H9 (cell line): ENCODE data around the gene R3HDM4. TPM values are rescaled to one million over a fixed set of nuclear protein-coding genes. Genes with fewer than 3 reads are reported as not detected.

Source experiments
- DNase-seq: peaks from one replicate; pipeline ENCODE4 v3.0.0-alpha.2; 2017
- H2AFZ ChIP-seq: one replicate; pipeline ENCODE4 v1.6.1; 2013; ENCODE audit warnings: mild to moderate bottlenecking, low read length, control low read depth, moderate library complexity
- H2AK5ac ChIP-seq: 2 replicates; pipeline ENCODE4 v1.6.1; 2013; ENCODE audit warnings: low read length, control low read depth, mixed read lengths; ENCODE audit not compliant: insufficient read length
- H2BK120ac ChIP-seq: one replicate; pipeline ENCODE4 v1.6.1; 2013; ENCODE audit warnings: low read depth, mild to moderate bottlenecking, low read length, control low read depth, inconsistent platforms; ENCODE audit not compliant: poor library complexity, severe bottlenecking
- H2BK12ac ChIP-seq: 2 replicates; pipeline ENCODE4 v1.6.1; 2013; ENCODE audit warnings: low read length, control low read depth, mixed read lengths, low read depth; ENCODE audit not compliant: insufficient read length
- H2BK15ac ChIP-seq: 2 replicates; pipeline ENCODE4 v1.6.1; 2013; ENCODE audit warnings: low read depth, low read length, control low read depth
- H2BK20ac ChIP-seq: one replicate; pipeline ENCODE4 v1.6.1; 2013; ENCODE audit warnings: low read depth, mild to moderate bottlenecking, low read length, control low read depth, inconsistent platforms; ENCODE audit not compliant: poor library complexity, severe bottlenecking
- H2BK5ac ChIP-seq: 2 replicates; pipeline ENCODE4 v1.6.1; 2013; ENCODE audit warnings: low read length, control low read depth, mixed read lengths; ENCODE audit not compliant: insufficient read length
- H3K14ac ChIP-seq: 2 replicates; pipeline ENCODE4 v1.6.1; 2013; ENCODE audit warnings: low read length, control low read depth; ENCODE audit not compliant: insufficient read depth
- H3K18ac ChIP-seq: 2 replicates; pipeline ENCODE4 v1.6.1; 2013; ENCODE audit warnings: low read depth, mild to moderate bottlenecking, mixed read lengths, low read length, control low read depth; ENCODE audit not compliant: insufficient read length
- H3K23ac ChIP-seq: 2 replicates; pipeline ENCODE4 v1.6.1; 2013; ENCODE audit warnings: low read length, control low read depth, mixed read lengths, low read depth; ENCODE audit not compliant: insufficient read length
- H3K23me2 ChIP-seq: 2 replicates; pipeline ENCODE4 v1.6.1; 2013; ENCODE audit warnings: low read depth, mild to moderate bottlenecking, mixed read lengths, low read length, control low read depth; ENCODE audit not compliant: insufficient read length, poor library complexity, severe bottlenecking
- H3K27ac ChIP-seq: 2 replicates; pipeline ENCODE4 v1.5.1; 2013; ENCODE audit warnings: low read length, control low read depth, mixed read lengths, low read depth; ENCODE audit not compliant: insufficient read length
- H3K27me3 ChIP-seq: 2 replicates; pipeline ENCODE4 v1.6.1; 2013; ENCODE audit warnings: low read length, control low read depth, inconsistent platforms; ENCODE audit not compliant: insufficient read depth
- H3K4ac ChIP-seq: 2 replicates; pipeline ENCODE4 v1.6.1; 2013; ENCODE audit warnings: low read depth, mild to moderate bottlenecking, control low read depth, inconsistent platforms, low read length, moderate library complexity
- H3K4me1 ChIP-seq: 2 replicates; pipeline ENCODE4 v1.6.1; 2013; ENCODE audit warnings: low read length, control low read depth, inconsistent platforms; ENCODE audit not compliant: insufficient read depth
- H3K4me2 ChIP-seq: 2 replicates; pipeline ENCODE4 v1.6.1; 2013; ENCODE audit warnings: low read length, control low read depth, mixed read lengths; ENCODE audit not compliant: insufficient read length, insufficient read depth
- H3K56ac ChIP-seq: 2 replicates; pipeline ENCODE4 v1.6.1; 2013; ENCODE audit warnings: low read depth, mild to moderate bottlenecking, mixed read lengths, low read length, control low read depth; ENCODE audit not compliant: insufficient read length
- H3K79me1 ChIP-seq: 2 replicates; pipeline ENCODE4 v1.6.1; 2013; ENCODE audit warnings: low read depth, mild to moderate bottlenecking, moderate library complexity, low read length, control low read depth, inconsistent platforms; ENCODE audit not compliant: insufficient read depth, poor library complexity, severe bottlenecking
- H3K79me2 ChIP-seq: 2 replicates; pipeline ENCODE4 v1.6.1; 2013; ENCODE audit warnings: low read length, control low read depth, inconsistent platforms; ENCODE audit not compliant: insufficient read depth
- H3K9ac ChIP-seq: 2 replicates; pipeline ENCODE4 v1.6.1; 2013; ENCODE audit warnings: low read length, control low read depth, mixed read lengths; ENCODE audit not compliant: insufficient read length; ENCODE audit errors: extremely low read depth
- H3K9me3 ChIP-seq: one replicate; pipeline ENCODE4 v1.6.1; 2013; ENCODE audit warnings: low read depth, low read length, inconsistent platforms; ENCODE audit not compliant: control insufficient read depth
- H3T11ph ChIP-seq: one replicate; pipeline ENCODE4 v1.6.1; 2013; ENCODE audit warnings: mild to moderate bottlenecking, low read length, control low read depth, inconsistent platforms
- H4K20me1 ChIP-seq: one replicate; pipeline ENCODE4 v1.6.1; 2013; ENCODE audit not compliant: control insufficient read depth, insufficient read length, insufficient read depth
- H4K5ac ChIP-seq: 2 replicates; pipeline ENCODE4 v1.6.1; 2013; ENCODE audit warnings: low read depth, mild to moderate bottlenecking, mixed read lengths, low read length, control low read depth; ENCODE audit not compliant: insufficient read length
- H4K8ac ChIP-seq: replicated peaks from 2 replicates; pipeline ENCODE4 v1.6.1; 2013; ENCODE audit warnings: low read length, control low read depth, mixed read lengths, low read depth; ENCODE audit not compliant: insufficient read length
- H4K91ac ChIP-seq: 2 replicates; pipeline ENCODE4 v1.6.1; 2013; ENCODE audit warnings: low read depth, mild to moderate bottlenecking, moderate library complexity, mixed read lengths, low read length, control low read depth; ENCODE audit not compliant: insufficient read length
- H3K27ac Mint-ChIP-seq, 3 experiments: 2 replicates in 2 of 3; 3 replicates in 1 of 3; pipeline ENCODE4 v1.8.0; 2020 to 2021; ENCODE audit warnings: mixed read lengths in 3 of 3, mild to moderate bottlenecking in 1 of 3, moderate library complexity in 1 of 3
- H3K27me3 Mint-ChIP-seq: 2 replicates; pipeline ENCODE4 v1.8.0; 2021; ENCODE audit warnings: low read depth, mild to moderate bottlenecking, moderate library complexity, mixed read lengths
- H3K36me3 Mint-ChIP-seq, 3 experiments: 2 replicates in 2 of 3; 3 replicates in 1 of 3; pipeline ENCODE4 v1.8.0; 2020 to 2021; ENCODE audit warnings: low read depth in 3 of 3, mixed read lengths in 3 of 3; ENCODE audit not compliant: insufficient read depth in 1 of 3
- H3K4me1 Mint-ChIP-seq, 2 experiments: 2 replicates each; pipeline ENCODE4 v1.8.0; 2020; ENCODE audit warnings: mixed read lengths in 2 of 2
- H3K4me3 Mint-ChIP-seq, 2 experiments: 2 replicates in 1 of 2; 3 replicates in 1 of 2; pipeline ENCODE4 v1.8.0; 2020 to 2021; ENCODE audit warnings: mild to moderate bottlenecking in 2 of 2, mixed read lengths in 2 of 2, moderate library complexity in 1 of 2
- H3K9me3 Mint-ChIP-seq, 2 experiments: 2 replicates in 1 of 2; 3 replicates in 1 of 2; pipeline ENCODE4 v1.8.0; 2020; ENCODE audit warnings: mild to moderate bottlenecking in 2 of 2, mixed read lengths in 2 of 2, moderate library complexity in 1 of 2
- WGBS: extraction: QIAGEN DNeasy Blood & Tissue Kit; methylation state at CpG from one replicate; pipeline ENCODE4 v1.1.7; 2013; ENCODE audit warnings: missing lambda C conversion rate, low lambda C conversion rate, mixed read lengths; ENCODE audit not compliant: insufficient read length; ENCODE audit errors: extremely low coverage; 5-methylcytosine and 5-hydroxymethylcytosine counted together
- total RNA-seq: library from RNA; stranded (reverse); gene quantifications from 2 replicates; pipeline ENCODE4 v1.2.1, GENCODE V29; 2021
- TF ChIP-seq, protein P1 (sequence below): fragments of 200-600 bp; sonication (generic); conservative IDR thresholded peaks from 3 replicates; pipeline ENCODE4 v1.8.0; 2021; ENCODE audit warnings: antibody characterized with exemption, mild to moderate bottlenecking

The R3HDM4 gene
- total RNA-seq, 1 experiment from 2014 or later = 66.4 TPM

DNA sequence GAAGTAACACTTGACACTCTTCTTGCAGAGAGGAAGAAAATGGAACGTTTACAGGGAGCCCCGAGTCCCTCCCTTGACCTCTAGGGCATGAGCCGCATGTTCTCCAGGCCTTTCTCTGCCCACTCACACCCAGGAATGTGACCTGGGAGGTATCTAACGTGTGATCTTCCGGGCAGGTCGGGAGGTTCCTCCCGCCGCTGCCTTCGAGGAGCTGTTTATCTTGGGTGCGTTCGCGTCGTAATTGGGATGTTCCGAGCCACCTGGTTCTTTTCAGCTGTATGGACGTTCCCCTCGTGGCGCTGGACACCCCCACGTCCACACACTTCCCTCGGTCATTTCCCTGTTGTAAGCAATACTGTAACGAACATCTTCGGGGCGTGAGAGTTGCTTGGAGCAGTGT lies 26.4 kb upstream of the R3HDM4 start:
- no peak overlapping the region for H4K91ac ChIP-seq
- no peak overlapping the region for H2AK5ac ChIP-seq
- no peak overlapping the region for H2BK20ac ChIP-seq
- H3K79me1 ChIP-seq = no peaks in the 10 kb centered on the region
- no peak overlapping the region for H3K9ac ChIP-seq
- Mint-ChIP-seq H3K27ac (peak overlapping the region in 2 of 3 experiments; percentile 84 to 89; a peak in 4 of 7 replicates), H3K9me3 (no peaks in the 10 kb centered on the region), H3K4me3 (no peak overlapping the region), H3K4me1 (0 out of 4 replicates have a peak, but pooled peaks cover 0 to 3% of the 10 kb centered on the region in 2 experiments), H3K27me3 (no peaks in the 10 kb centered on the region; the same call in 1 of the 2 replicates), H3K36me3 (peaks cover 19 to 52% (median 50%) of the 10 kb centered on the region in 3 experiments; a peak in 6 of 7 replicates)
- no peak overlapping the region for H3K27ac ChIP-seq
- peaks cover 3% of the 10 kb centered on the region for H4K20me1 ChIP-seq
- no peak overlapping the region for H3K4ac ChIP-seq
- TF ChIP-seq, protein P1, sequence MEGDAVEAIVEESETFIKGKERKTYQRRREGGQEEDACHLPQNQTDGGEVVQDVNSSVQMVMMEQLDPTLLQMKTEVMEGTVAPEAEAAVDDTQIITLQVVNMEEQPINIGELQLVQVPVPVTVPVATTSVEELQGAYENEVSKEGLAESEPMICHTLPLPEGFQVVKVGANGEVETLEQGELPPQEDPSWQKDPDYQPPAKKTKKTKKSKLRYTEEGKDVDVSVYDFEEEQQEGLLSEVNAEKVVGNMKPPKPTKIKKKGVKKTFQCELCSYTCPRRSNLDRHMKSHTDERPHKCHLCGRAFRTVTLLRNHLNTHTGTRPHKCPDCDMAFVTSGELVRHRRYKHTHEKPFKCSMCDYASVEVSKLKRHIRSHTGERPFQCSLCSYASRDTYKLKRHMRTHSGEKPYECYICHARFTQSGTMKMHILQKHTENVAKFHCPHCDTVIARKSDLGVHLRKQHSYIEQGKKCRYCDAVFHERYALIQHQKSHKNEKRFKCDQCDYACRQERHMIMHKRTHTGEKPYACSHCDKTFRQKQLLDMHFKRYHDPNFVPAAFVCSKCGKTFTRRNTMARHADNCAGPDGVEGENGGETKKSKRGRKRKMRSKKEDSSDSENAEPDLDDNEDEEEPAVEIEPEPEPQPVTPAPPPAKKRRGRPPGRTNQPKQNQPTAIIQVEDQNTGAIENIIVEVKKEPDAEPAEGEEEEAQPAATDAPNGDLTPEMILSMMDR = no peak
- H3T11ph ChIP-seq = no peak overlapping the region
- H4K5ac ChIP-seq = no peak overlapping the region
- H3K23ac ChIP-seq = no peak overlapping the region
- no peak overlapping the region for H2BK120ac ChIP-seq
- H3K27me3 ChIP-seq = no peaks in the 10 kb centered on the region
- H3K4me2 ChIP-seq = no peak overlapping the region
- H2BK5ac ChIP-seq = no peak overlapping the region
- no peaks in the 10 kb centered on the region for H3K4me1 ChIP-seq
- no CpG with 5 or more reads among the region's 22 CpGs for WGBS
- H2AFZ ChIP-seq = no peak overlapping the region
- H4K8ac ChIP-seq = no peak overlapping the region
- no peak overlapping the region for H3K56ac ChIP-seq
- DNase-seq = no peak
- H3K79me2 ChIP-seq = peaks cover 10% of the 10 kb centered on the region; the same call in 1 of the 2 replicates
- no peak overlapping the region for H2BK15ac ChIP-seq
- no peaks in the 10 kb centered on the region for H3K9me3 ChIP-seq
- H2BK12ac ChIP-seq = no peak overlapping the region
- no peak overlapping the region for H3K14ac ChIP-seq
- no peaks in the 10 kb centered on the region for H3K23me2 ChIP-seq
- no peak overlapping the region for H3K18ac ChIP-seq
